Liver (tissue), 9 donors: Measurements from ENCODE around the gene CRACDL. TPM values are rescaled to one million over a fixed set of nuclear protein-coding genes. Genes with fewer than 3 reads are reported as not detected.

Experiments
- DNase-seq: peaks from one replicate; pipeline ENCODE4 v3.0.0-alpha.2; 2017; ENCODE audit warnings: low spot score
- H3K27ac ChIP-seq, 2 donors: one replicate each; pipeline ENCODE4 v1.7.0; 2013; ENCODE audit warnings: inconsistent platforms in 2 of 2, low read length in 2 of 2, control low read depth in 1 of 2, low read depth in 1 of 2, mild to moderate bottlenecking in 1 of 2
- H3K27me3 ChIP-seq, 4 donors: one replicate each; pipeline versions ENCODE4 v1.6.1 to v1.7.0; 2013; ENCODE audit warnings: low read length in 3 of 4, inconsistent platforms in 1 of 4, mild to moderate bottlenecking in 1 of 4, moderate library complexity in 1 of 4; ENCODE audit not compliant: control insufficient read depth in 4 of 4, insufficient read depth in 4 of 4
- H3K36me3 ChIP-seq, 4 donors: one replicate each; pipeline versions ENCODE4 v1.6.1 to v1.7.0; 2013; ENCODE audit warnings: low read length in 3 of 4, mild to moderate bottlenecking in 3 of 4, low read depth in 1 of 4, moderate library complexity in 1 of 4; ENCODE audit not compliant: control insufficient read depth in 4 of 4, insufficient read depth in 3 of 4
- H3K4me1 ChIP-seq, 4 donors: one replicate each; pipeline versions ENCODE4 v1.6.1 to v1.7.0; 2013; ENCODE audit warnings: low read length in 3 of 4, mild to moderate bottlenecking in 3 of 4, moderate library complexity in 1 of 4; ENCODE audit not compliant: control insufficient read depth in 4 of 4, insufficient read depth in 4 of 4
- H3K4me3 ChIP-seq, 3 donors: one replicate each; pipeline versions ENCODE4 v1.6.1 to v1.7.0; 2013; ENCODE audit warnings: low read length in 3 of 3, control low read depth in 1 of 3, low read depth in 1 of 3, mild to moderate bottlenecking in 1 of 3
- H3K9ac ChIP-seq, 2 donors: one replicate each; pipeline ENCODE4 v1.7.0; 2013; ENCODE audit warnings: low read length in 2 of 2, mild to moderate bottlenecking in 2 of 2, moderate library complexity in 2 of 2, control low read depth in 1 of 2, low read depth in 1 of 2
- H3K9me3 ChIP-seq, 4 donors: one replicate each; pipeline versions ENCODE4 v1.6.1 to v1.7.0; 2013; ENCODE audit warnings: low read length in 3 of 4; ENCODE audit not compliant: control insufficient read depth in 4 of 4
- EGR1 ChIP-seq, 2 donors: IDR thresholded peaks; 2 replicates each; pipeline ENCODE4 v1.6.1; 2016 to 2018; ENCODE audit warnings: antibody characterized with exemption in 2 of 2, low read depth in 2 of 2
- FOXA1 ChIP-seq: IDR thresholded peaks from 2 replicates; pipeline ENCODE4 v1.6.1; 2016; ENCODE audit warnings: antibody characterized with exemption
- GABPA ChIP-seq, 2 donors: IDR thresholded peaks in 1 of 2; conservative IDR thresholded peaks in 1 of 2; 2 replicates each; pipeline ENCODE4 v1.6.1; 2016; ENCODE audit warnings: antibody characterized with exemption in 2 of 2, mild to moderate bottlenecking in 1 of 2, moderate library complexity in 1 of 2
- HNF4A ChIP-seq, 2 donors: conservative IDR thresholded peaks; 2 replicates each; pipeline ENCODE4 v1.6.1; 2016; ENCODE audit warnings: antibody characterized with exemption in 2 of 2, mild to moderate bottlenecking in 2 of 2
- HNF4G ChIP-seq: IDR thresholded peaks from 2 replicates; pipeline ENCODE4 v1.6.1; 2016; ENCODE audit warnings: antibody characterized with exemption
- JUND ChIP-seq, 2 donors: IDR thresholded peaks; 2 replicates each; pipeline ENCODE4 v1.6.1; 2016; ENCODE audit warnings: antibody characterized with exemption in 2 of 2
- MAX ChIP-seq: IDR thresholded peaks from 2 replicates; pipeline ENCODE4 v1.6.1; 2016; ENCODE audit warnings: antibody characterized with exemption
- NR2F2 ChIP-seq: IDR thresholded peaks from 2 replicates; pipeline ENCODE4 v1.6.1; 2016; ENCODE audit warnings: antibody characterized with exemption
- REST ChIP-seq: IDR thresholded peaks from 2 replicates; pipeline ENCODE4 v1.6.1; 2016; ENCODE audit warnings: antibody characterized with exemption, mild to moderate bottlenecking
- RXRA ChIP-seq, 2 donors: IDR thresholded peaks; 2 replicates each; pipeline ENCODE4 v1.6.1; 2017 to 2018; ENCODE audit warnings: antibody characterized with exemption in 2 of 2, mild to moderate bottlenecking in 1 of 2
- SP1 ChIP-seq: IDR thresholded peaks from 2 replicates; pipeline ENCODE4 v1.6.1; 2018; ENCODE audit warnings: antibody characterized with exemption, mild to moderate bottlenecking
- TAF1 ChIP-seq: conservative IDR thresholded peaks from 2 replicates; pipeline ENCODE4 v1.6.1; 2016; ENCODE audit warnings: antibody characterized with exemption, mild to moderate bottlenecking
- YY1 ChIP-seq: IDR thresholded peaks from 2 replicates; pipeline ENCODE4 v1.6.1; 2016; ENCODE audit warnings: antibody characterized with exemption, mild to moderate bottlenecking
- ZBTB33 ChIP-seq: IDR thresholded peaks from 2 replicates; pipeline ENCODE4 v1.6.1; 2016; ENCODE audit warnings: antibody characterized with exemption
- WGBS: extraction: QIAGEN DNeasy Blood & Tissue Kit; methylation state at CpG from one replicate; pipeline ENCODE4 v1.1.7; 2013; 5-methylcytosine and 5-hydroxymethylcytosine counted together
- polyA plus RNA-seq, 2 donors: library from polyadenylated mRNA; stranded (reverse) in 1 of 2; unstranded in 1 of 2; fragments of 200-250 nt in 1 of 2; fragments of >200 nt in 1 of 2; fragmentation: Nextera tagmentation in 1 of 2; extraction: Ambion mirVana in 1 of 2; gene quantifications; one replicate each; pipeline versions ENCODE4 v1.2.1 to v1.2.3, GENCODE V29; 2013 to 2015
- total RNA-seq, 2 donors: library from RNA; depleted of rRNA; stranded (reverse); fragments of >200 nt; gene quantifications; one replicate each; pipeline ENCODE4 v1.2.3, GENCODE V29; 2014
- donor health status: healthy.
- donor health status: healthy.
- donor health status: healthy.
- donor health status: healthy.
- donor health status: healthy.

Gene CRACDL
- total and polyA plus RNA-seq, 4 donors = 0.13 to 0.46 (median 0.29) TPM

GRCh38 chr2:98870516-98871158 is 65.4 kb downstream of the CRACDL start:
- no peak overlapping the region for H3K9ac ChIP-seq
- H3K4me3 ChIP-seq = no peak overlapping the region
- no peaks in the 10 kb centered on the region for H3K36me3 ChIP-seq
- TF ChIP-seq SP1 = no peak
- no peak for TF ChIP-seq HNF4A (conservative IDR thresholded peaks at IDR 0.05)
- TF ChIP-seq HNF4G = no peak
- no peak for TF ChIP-seq REST
- TF ChIP-seq RXRA (IDR thresholded peaks at IDR 0.05) = no peak
- TF ChIP-seq NR2F2 = no peak
- TF ChIP-seq GABPA (IDR thresholded peaks at IDR 0.05 in 1 of 2, conservative IDR thresholded peaks at IDR 0.05 in 1 of 2) = no peak
- no peak for TF ChIP-seq EGR1 (IDR thresholded peaks at IDR 0.05; ENCODE audit: low read depth in 2 of 2)
- TF ChIP-seq MAX = no peak
- TF ChIP-seq FOXA1 = no peak
- no peak for TF ChIP-seq ZBTB33
- no peak for TF ChIP-seq TAF1
- no peak overlapping the region for H3K27ac ChIP-seq
- no peaks in the 10 kb centered on the region for H3K27me3 ChIP-seq
- DNase-seq = no peak
- H3K4me1 ChIP-seq = no peaks in the 10 kb centered on the region
- WGBS = 87% methylated on average over 15 of the region's 15 CpGs
- H3K9me3 ChIP-seq = no peaks in the 10 kb centered on the region

- 56% methylated on average over 4 of the region's 4 CpGs for WGBS
- Histone ChIP-seq H3K27ac (no peak overlapping the region), H3K4me3 (no peak overlapping the region), H3K9ac (no peak overlapping the region), H3K36me3 (no peaks in the 10 kb centered on the region), H3K9me3 (no peaks in the 10 kb centered on the region), H3K27me3 (no peaks in the 10 kb centered on the region), H3K4me1 (no peaks in the 10 kb centered on the region)
- TF ChIP-seq JUND (IDR thresholded peaks at IDR 0.05) = no peak
- no peak for TF ChIP-seq REST
- no peak for TF ChIP-seq ZBTB33
- no peak for TF ChIP-seq EGR1 (IDR thresholded peaks at IDR 0.05; ENCODE audit: low read depth in 2 of 2)
- no peak for TF ChIP-seq RXRA (IDR thresholded peaks at IDR 0.05)
- TF ChIP-seq FOXA1 = no peak
- TF ChIP-seq YY1 = no peak
- no peak for DNase-seq
Observed at GRCh38 chr2:98869870-98870269, 66.2 kb downstream of the CRACDL start.
